Ascending aorta (tissue), 2 donors: Measurements from ENCODE around the gene RCC1. TPM values are rescaled to one million over a fixed set of nuclear protein-coding genes. Genes with fewer than 3 reads are reported as not detected.
"Not testable (repeated sequence)": the region's sequence is repeated elsewhere in the genome, so short reads cannot be mapped to it uniquely, and the experiment has no call there.

ENCODE experiments used
- DNase-seq, 2 donors: peaks; one replicate each; pipeline ENCODE4 v3.0.0-alpha.2; 2019; ENCODE audit warnings: low spot score in 2 of 2
- H3K27ac ChIP-seq, 2 donors: fragments of 200-600 bp; sonication (generic); one replicate each; pipeline ENCODE4 v1.5.1; 2016 to 2017; ENCODE audit warnings: mild to moderate bottlenecking in 1 of 2
- H3K27me3 ChIP-seq: fragments of 200-600 bp; sonication (generic); one replicate; pipeline ENCODE4 v1.5.1; 2017
- H3K36me3 ChIP-seq, 2 donors: fragments of 200-600 bp; sonication (generic); one replicate each; pipeline ENCODE4 v1.5.1; 2016
- H3K4me1 ChIP-seq, 2 donors: fragments of 200-600 bp; sonication (generic); one replicate each; pipeline ENCODE4 v1.5.1; 2016 to 2017; ENCODE audit warnings: mild to moderate bottlenecking in 1 of 2
- H3K4me3 ChIP-seq, 2 donors: fragments of 200-600 bp; sonication (generic); one replicate each; pipeline ENCODE4 v1.5.1; 2016 to 2017; ENCODE audit warnings: mild to moderate bottlenecking in 1 of 2
- H3K9me3 ChIP-seq, 2 donors: fragments of 200-600 bp; sonication (generic); one replicate each; pipeline ENCODE4 v1.5.1; 2016
- CTCF ChIP-seq, 3 experiments: fragments of 200-600 bp in 2 of 3; fragments of 450-650 bp in 1 of 3; sonication (generic) in 2 of 3; IDR thresholded peaks; one replicate each; pipeline ENCODE4 v1.5.1; 2016 to 2019; ENCODE audit warnings: antibody characterized with exemption in 3 of 3, mild to moderate bottlenecking in 1 of 3, moderate library complexity in 1 of 3
- intact Hi-C: fragments of 100-400 bp; cut with DNase I; formaldehyde crosslinking; loops from one replicate; pipeline ENCODE4 v1.15.1; 2023
- total RNA-seq: library from RNA; depleted of rRNA; stranded (reverse); fragments of >200 nt; gene quantifications from one replicate; pipeline ENCODE4 v1.1.0, GENCODE V29; 2016

The RCC1 gene
- total RNA-seq, 1 donor from 2014 or later: 70.5 TPM

GRCh38 chr1:28466226-28466778, 39.5 kb upstream of the RCC1 start:
- H3K27me3 ChIP-seq: no peaks in the 10 kb centered on the region
- peaks cover 29 to 33% of the 10 kb centered on the region in 2 donors for H3K36me3 ChIP-seq
- intact Hi-C loops: no loop called here

GRCh38 chr1:28470146-28470545, 35.7 kb upstream of the RCC1 start:
- Histone ChIP-seq H3K9me3 (no peaks in the 10 kb centered on the region), H3K27ac (no peak overlapping the region), H3K4me1 (no peaks in the 10 kb centered on the region), H3K36me3 (peaks cover 23 to 43% of the 10 kb centered on the region in 2 donors), H3K4me3 (no peak overlapping the region), H3K27me3 (no peaks in the 10 kb centered on the region)
- DNase-seq: no peak
- no peak for TF ChIP-seq CTCF (IDR thresholded peaks at IDR 0.05)
- intact Hi-C loops: loop anchor here (5.0 kb wide), 1 partner anchor 58 kb away; no protein-coding TSS in a partner anchor

More at GRCh38 chr1:28466226-28466778, 39.5 kb upstream of the RCC1 start:
- DNase-seq: no peak
- Histone ChIP-seq H3K4me3 (no peak overlapping the region), H3K27ac (no peak overlapping the region), H3K9me3 (no peaks in the 10 kb centered on the region), H3K4me1 (no peaks in the 10 kb centered on the region)
- TF ChIP-seq CTCF (IDR thresholded peaks at IDR 0.05): no peak

GRCh38 chr1:28479497-28479896, 26.3 kb upstream of the RCC1 start:
- H3K4me1 ChIP-seq, H3K4me3 ChIP-seq, H3K9me3 ChIP-seq, H3K27me3 ChIP-seq, DNase-seq, H3K27ac ChIP-seq, intact Hi-C loops: not testable (repeated sequence)
- H3K36me3 ChIP-seq: peaks cover 52 to 79% of the 10 kb centered on the region in 2 donors

- intact Hi-C loops: no loop called here
- peaks cover 52 to 79% of the 10 kb centered on the region in 2 donors for H3K36me3 ChIP-seq
These were observed 25.5 kb upstream of the RCC1 start for GRCh38 chr1:28480308-28480707.

GRCh38 chr1:28482138-28482537, 23.7 kb upstream of the RCC1 start:
- TF ChIP-seq CTCF (IDR thresholded peaks at IDR 0.05): no peak
- no peaks in the 10 kb centered on the region for H3K9me3 ChIP-seq
- H3K36me3 ChIP-seq: peaks cover 46 to 78% of the 10 kb centered on the region in 2 donors
- no peaks in the 10 kb centered on the region for H3K27me3 ChIP-seq
- H3K4me3 ChIP-seq: no peak overlapping the region
- no peak for DNase-seq
- H3K4me1 ChIP-seq: no peaks in the 10 kb centered on the region
- H3K27ac ChIP-seq: no peak overlapping the region
- intact Hi-C loops: no loop called here

More at GRCh38 chr1:28480308-28480707, 25.5 kb upstream of the RCC1 start:
- H3K27ac ChIP-seq: no peak overlapping the region
- no peak overlapping the region for H3K4me3 ChIP-seq
- no peaks in the 10 kb centered on the region for H3K4me1 ChIP-seq
- H3K27me3 ChIP-seq: no peaks in the 10 kb centered on the region
- no peak for DNase-seq
- H3K9me3 ChIP-seq: no peaks in the 10 kb centered on the region
- no peak for TF ChIP-seq CTCF (IDR thresholded peaks at IDR 0.05)

- Histone ChIP-seq H3K36me3 (peaks cover 41 to 75% of the 10 kb centered on the region in 2 donors), H3K4me1 (no peaks in the 10 kb centered on the region), H3K9me3 (no peaks in the 10 kb centered on the region), H3K27ac (no peak overlapping the region), H3K27me3 (no peaks in the 10 kb centered on the region), H3K4me3 (no peak overlapping the region)
- DNase-seq: no peak
- TF ChIP-seq CTCF (IDR thresholded peaks at IDR 0.05): no peak
- intact Hi-C loops: no loop called here
These were observed 23.1 kb upstream of the RCC1 start for GRCh38 chr1:28482702-28483101.
